ENCODE data around the gene KRT3.

- TF ChIP-seq POLR2A (IDR thresholded peaks at IDR 0.05) (no peak), POLR2AphosphoS5 (IDR thresholded peaks at IDR 0.05) (no peak)
- TF ChIP-seq, protein P1, sequence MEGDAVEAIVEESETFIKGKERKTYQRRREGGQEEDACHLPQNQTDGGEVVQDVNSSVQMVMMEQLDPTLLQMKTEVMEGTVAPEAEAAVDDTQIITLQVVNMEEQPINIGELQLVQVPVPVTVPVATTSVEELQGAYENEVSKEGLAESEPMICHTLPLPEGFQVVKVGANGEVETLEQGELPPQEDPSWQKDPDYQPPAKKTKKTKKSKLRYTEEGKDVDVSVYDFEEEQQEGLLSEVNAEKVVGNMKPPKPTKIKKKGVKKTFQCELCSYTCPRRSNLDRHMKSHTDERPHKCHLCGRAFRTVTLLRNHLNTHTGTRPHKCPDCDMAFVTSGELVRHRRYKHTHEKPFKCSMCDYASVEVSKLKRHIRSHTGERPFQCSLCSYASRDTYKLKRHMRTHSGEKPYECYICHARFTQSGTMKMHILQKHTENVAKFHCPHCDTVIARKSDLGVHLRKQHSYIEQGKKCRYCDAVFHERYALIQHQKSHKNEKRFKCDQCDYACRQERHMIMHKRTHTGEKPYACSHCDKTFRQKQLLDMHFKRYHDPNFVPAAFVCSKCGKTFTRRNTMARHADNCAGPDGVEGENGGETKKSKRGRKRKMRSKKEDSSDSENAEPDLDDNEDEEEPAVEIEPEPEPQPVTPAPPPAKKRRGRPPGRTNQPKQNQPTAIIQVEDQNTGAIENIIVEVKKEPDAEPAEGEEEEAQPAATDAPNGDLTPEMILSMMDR (IDR thresholded peaks at IDR 0.05): no peak
Observed at GRCh38 chr12:52744493-52745156, 51.3 kb downstream of the KRT3 start.

All from stomach (tissue), 4 donors.